HG03097 (cell line): Measurements from ENCODE around the gene AUTS2.

ENCODE experiments used
- ATAC-seq: cut with Tn5 transposase; IDR thresholded peaks from one replicate; pipeline ENCODE4 v1.9.1; 2021; ENCODE audit not compliant: unreplicated experiment, low FRiP score

Gene AUTS2

DNA sequence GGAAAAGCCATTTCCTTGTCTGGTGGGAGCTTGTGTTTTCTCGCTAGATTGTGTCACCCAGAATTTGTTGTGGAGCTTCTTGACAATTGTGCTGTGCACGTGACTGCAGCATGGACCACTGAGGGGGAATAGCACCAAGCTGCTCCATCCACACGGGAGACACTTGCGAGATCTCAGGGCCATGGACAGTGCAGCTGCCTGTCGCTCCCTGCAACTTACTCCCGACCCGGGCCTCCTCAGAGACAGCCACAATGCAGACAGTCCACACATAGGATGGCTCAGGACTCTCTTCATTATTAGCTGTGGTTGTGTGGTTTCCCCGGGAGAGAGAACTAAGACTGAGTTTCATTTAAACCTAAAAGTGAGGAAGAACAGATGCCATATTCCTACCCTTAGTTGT lies 860.5 kb downstream of the AUTS2 start:
- no peak for ATAC-seq

- no peak for ATAC-seq
Measured at GRCh38 chr7:70459546-70459945, 861.3 kb downstream of the AUTS2 start.

- ATAC-seq, result no peak
Measured at GRCh38 chr7:70460071-70460470, 861.8 kb downstream of the AUTS2 start.

- ATAC-seq, result no peak
Measured at GRCh38 chr7:70460562-70460961, 862.3 kb downstream of the AUTS2 start.

DNA sequence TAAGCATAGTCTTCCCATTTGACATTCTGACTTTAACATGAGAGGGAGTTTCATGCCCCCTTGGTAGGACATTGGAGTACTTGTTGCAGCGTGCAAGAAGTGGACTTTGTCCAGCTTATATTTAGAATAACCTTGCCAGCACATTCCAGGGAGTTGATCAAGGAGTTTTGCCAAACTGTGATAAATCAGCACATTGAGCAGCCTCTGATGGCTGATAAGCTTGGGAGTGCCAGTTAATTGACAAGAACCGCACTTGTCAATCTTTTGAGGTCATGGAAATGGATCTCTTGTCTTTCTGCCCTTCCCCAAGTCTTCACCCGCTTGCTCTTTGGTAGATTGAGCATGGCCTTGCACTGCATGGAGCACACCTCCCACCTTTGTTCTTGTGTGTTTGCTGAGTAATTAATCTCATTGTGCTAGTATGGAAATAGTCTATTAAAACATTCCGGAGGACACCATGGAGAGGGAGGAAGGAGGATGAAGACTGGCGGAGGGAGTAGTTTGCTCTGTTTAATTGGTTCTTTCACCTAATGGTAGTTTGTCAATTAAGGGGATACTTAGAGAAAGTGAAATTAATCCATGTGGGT lies 865.2 kb downstream of the AUTS2 start:
- ATAC-seq, result no peak

- ATAC-seq, result no peak
Measured at GRCh38 chr7:70466725-70467364, 868.6 kb downstream of the AUTS2 start.

DNA sequence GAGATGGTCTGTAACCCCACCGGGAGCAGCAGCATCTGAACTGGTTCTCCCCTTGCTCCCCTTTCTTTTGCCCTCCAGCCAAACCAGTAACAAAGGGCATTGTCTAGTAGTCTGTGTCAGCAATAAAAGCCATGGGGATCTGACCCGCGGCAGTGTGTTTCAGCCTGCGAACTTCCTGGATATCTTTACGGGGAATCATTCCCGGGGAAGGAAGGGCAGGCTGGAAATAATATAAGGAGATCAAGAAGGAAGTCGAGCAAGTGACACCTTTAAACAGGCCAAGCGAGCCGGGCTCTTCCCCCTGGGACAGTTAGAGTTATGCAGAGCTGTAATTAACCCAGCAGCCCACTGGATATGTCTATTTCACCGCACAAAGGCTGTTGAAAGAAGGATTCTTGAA lies 872.5 kb downstream of the AUTS2 start:
- ATAC-seq, result no peak

- no peak for ATAC-seq
Measured at GRCh38 chr7:70472601-70473237, 874.4 kb downstream of the AUTS2 start.

- no peak for ATAC-seq
Measured at GRCh38 chr7:70474639-70475234, 876.5 kb downstream of the AUTS2 start.

DNA sequence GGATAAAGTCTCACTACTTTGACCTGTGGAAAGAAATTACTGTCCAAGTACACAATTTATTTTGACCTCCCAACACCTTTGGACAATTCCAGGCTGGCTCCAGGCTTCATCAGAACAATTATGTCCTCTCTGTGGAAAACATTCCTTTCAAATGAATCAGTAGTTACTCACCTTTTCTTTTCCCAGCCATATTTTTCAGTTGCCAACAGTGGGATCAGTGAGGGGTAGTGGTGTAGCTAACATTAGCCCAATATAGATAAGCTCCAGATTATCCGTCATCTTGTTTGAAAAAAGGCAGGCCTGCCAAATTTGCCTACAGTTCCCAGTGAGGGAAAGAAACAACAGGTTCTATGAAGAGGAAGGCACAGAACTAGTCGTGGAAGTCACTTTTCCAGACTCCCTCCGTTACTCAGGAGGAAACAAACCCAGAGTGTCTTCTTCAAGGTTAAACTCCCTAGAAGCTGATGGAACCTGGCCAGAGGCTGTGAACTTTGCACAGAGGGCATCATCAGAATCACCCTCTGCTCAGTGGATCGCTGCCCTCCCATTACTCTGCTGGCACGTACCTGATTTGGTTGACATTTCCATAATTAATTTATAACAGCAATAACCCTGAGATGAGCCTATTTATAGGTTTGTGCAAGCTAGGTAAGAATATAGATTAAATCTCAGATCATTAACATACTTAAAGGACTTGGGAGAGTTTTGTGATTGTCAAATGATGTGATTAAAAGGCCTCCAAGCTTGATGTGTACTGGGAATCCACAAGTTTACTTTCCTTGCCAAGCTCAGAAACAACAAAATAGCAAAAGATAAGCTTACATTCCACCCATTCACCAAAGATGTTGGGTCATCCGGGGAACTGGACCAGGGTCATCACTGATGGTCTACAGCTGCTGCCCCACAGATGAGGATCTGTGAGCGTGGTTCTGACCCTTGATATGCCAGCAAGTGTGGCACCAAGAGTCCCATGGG lies 879.0 kb downstream of the AUTS2 start:
- ATAC-seq, result no peak

DNA sequence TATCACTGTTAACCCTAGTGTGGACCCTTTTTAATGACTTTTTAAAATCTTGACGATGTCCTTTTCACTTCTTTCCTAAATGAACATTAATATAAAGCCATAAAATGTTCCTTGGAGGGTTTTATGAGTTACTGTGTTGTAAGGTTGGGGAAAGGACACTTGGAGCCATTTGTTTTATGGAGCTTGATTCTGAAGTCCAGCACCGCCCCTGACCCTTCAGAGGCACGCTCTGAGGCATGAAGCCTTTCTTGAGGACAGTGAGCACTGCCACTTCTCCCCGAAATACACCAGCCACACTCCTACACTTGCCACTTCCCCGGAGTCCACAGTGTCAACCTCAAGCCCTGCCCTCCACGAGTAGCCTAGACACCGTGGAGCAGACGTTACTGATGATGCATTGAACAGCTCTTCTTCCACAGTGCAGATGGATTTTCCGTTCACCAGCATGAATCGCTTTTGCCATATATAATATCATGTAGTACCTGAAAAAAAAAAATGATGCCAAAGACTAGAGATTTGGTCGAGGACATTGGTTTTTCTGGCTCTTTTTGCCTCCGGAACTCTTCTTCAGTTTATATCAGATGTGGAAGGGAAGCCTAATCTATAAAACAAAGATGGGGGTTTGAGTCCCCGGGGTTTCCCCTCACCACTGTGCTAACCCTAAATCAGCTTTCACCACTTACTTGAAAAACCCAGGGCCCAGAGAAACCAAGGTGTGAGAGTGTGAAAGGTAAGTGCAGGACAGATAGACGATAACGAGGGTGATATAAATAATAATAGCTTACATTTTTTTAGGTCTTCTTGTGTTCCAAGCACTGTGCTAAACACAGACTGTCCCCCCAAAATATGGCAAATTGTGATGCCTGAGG lies 881.1 kb downstream of the AUTS2 start:
- ATAC-seq, result no peak

- no peak for ATAC-seq
Measured at GRCh38 chr7:70480927-70481569, 882.8 kb downstream of the AUTS2 start.

DNA sequence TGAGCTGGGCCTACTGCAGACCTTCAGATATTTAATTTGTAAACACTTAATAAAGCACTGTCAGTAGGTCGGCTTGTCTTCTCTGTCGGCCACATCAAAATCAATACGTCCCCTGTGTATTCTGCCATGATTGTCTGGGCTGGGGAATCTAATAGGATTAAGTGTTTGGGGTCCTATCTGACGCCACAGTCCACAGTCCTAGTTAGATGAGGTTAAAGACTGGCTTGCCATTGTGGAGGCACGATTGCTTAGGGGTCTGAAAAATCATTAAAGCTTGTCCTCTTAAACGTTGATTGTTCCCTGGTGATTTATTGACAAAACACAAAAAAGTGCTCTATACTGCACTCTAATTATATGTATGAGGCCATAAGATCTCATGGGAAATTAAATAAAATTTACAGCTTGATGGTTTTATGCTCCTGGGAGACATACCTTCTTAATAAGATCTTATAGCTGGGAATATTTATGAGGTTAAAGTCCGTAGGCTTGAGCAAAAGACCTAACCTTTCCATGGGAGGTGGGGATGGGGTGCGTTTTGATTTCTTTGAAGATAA lies 883.4 kb downstream of the AUTS2 start:
- ATAC-seq, result no peak

DNA sequence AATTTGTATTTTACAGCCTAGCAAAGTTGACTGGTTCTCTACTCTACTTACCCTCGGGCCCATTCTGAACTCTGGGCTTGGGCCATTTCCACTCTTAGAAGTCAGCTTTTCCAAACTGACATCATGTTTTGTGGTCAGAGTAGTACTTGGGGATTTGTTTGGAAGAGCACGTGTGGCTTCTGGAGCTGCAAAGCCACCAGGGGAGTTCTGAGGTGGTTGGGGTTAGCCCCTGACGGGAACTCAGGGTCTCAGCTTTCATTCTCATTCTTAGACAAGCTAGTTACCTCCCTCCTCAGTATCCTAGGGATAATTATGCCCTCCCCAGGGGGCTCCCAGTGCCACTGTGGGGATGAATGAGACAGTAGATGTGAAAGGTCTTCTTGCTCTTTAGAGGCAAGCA lies 886.0 kb downstream of the AUTS2 start:
- no peak for ATAC-seq

DNA sequence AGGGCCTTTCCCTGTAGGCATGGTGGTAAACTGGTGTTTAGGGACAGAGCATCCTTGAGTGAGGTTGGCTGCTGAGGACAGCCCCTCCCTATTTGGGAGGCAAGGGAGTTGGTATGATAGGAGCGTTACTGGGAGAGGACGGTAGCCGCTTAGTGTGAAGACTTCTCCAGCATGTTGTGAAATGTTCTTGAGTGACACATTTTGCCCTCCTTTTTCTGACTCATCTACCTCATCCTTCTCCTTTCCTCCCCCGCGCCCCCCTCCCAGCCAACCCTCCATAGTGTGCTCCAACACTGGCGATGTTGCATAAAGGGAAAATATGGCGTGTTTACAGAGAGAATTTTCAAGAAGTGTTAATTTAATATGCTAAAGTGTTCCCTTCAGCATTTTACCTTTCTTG lies 888.7 kb downstream of the AUTS2 start:
- no peak for ATAC-seq

DNA sequence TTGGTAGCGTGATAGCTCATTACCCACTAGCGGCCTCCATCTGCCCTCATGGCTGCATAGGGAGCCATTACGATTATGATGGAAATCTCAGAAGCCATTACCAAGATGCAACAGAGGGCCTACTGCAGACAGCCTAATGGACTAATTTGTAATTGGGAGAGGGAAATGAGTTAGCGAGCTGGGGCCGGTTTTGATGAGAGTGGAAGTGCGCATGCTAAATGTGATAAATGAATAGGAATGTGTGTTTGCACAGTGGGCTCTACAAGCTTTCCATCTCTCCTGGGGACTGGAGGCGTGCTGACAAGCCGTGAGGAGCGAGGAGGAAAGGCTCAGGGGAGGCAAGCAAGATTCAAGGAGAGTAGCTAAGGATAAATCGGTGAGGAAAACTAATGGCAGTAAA lies 889.2 kb downstream of the AUTS2 start:
- ATAC-seq, result no peak

DNA sequence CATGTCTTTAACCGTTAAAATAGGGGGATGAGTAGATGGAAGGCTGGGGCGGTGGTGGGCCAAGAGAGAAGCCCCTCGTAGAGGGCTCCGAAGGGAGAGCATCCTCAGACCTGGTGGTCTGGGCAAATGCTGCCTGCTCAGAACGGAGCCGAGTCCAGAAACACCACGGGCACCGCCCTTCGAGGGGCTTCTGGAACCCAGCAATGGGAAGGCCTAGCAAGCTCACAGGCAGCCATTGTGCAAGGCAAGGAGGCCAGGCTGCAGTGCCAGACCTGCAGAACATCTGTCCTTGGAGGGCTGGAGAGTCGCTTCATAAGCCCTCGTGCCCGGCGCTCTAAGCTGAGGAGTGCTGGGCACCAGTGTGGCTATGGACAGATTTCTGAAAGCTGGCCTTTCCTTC lies 889.6 kb downstream of the AUTS2 start:
- no peak for ATAC-seq

DNA sequence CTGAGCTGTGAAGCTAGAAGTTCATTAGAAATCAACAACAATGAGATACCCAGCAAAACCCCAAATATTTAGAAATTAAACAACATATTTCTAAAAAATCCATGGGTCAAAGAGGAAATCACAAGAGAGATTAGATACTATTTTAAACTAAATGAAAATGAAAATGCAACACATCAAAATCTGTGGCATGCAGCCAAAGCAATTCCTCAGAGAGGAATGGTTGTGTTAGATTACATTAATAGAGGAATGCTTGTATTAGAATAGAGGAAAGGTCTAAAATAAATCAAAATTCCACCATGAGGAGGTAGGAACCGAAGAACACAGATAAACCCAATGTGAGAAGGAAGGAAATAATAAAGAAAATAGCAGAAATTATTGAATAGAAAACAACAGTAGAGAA lies 891.5 kb downstream of the AUTS2 start:
- ATAC-seq, result no peak

DNA sequence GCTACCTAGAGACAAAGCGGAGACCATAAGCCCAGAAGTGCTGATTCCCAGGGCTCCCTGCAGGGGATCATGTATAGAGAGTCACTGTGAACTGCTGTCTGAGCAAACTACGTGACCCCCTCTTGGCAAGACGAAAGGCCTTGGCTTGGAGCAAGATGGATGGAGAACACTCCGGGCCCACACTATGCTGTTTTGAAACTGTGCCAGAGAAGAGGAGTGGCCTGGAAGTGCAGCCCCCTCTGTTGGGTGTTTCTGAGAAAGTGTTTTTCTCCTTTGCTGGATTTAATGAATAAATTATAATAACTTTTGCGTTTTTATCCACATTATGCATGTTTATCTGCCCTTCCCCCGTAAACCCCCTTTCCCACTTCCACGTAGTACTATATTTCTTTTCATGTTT lies 894.4 kb downstream of the AUTS2 start:
- ATAC-seq, result no peak
